Measurements from ENCODE around the gene CDC42EP5. TPM values are rescaled to one million over a fixed set of nuclear protein-coding genes. Genes with fewer than 3 reads are reported as not detected.

Gene CDC42EP5
- total RNA-seq, 1 experiment from 2014 or later, result 11.5 TPM

- TF ChIP-seq OVOL2 (CRISPR knock-in tag; IDR thresholded peaks at IDR 0.05; ENCODE audit: borderline replicate concordance) (no peak), ZNF263 (CRISPR knock-in tag; IDR thresholded peaks at IDR 0.05; ENCODE audit: low read depth) (no peak), FOXP4 (CRISPR knock-in tag; IDR thresholded peaks at IDR 0.05) (no peak), E2F1 (CRISPR knock-in tag; IDR thresholded peaks at IDR 0.05) (no peak), NR3C1 (CRISPR knock-in tag; conservative IDR thresholded peaks at IDR 0.05; ENCODE audit: low read depth) (no peak)
These were observed 12.8 kb upstream of the CDC42EP5 start (continued) for GRCh38 chr19:54485851-54486250.

DNA sequence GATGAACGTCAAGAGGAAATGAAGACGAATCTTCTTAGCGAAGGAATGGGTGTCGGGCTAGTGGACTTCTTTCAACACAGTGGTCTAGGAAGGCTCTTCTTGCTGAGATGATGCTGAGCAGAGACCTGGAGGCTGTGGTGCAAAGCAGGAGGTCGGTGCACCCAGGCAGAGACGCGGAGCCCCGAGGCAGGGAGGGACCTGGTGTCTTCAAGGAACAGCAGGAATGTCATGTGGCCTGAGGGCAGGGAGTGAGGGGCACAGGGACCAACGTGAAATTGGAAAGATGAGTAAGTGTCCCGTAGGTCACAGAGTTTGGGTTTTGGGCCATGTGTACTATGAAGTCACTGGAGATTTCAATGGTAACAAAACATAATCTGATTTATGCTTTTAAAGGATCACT, 11.4 kb upstream of the CDC42EP5 start:
- ChIA-PET CTCF (interaction anchor here (0.7 kb wide), 1 partner anchor 972 kb away, joined by 3 read pairs; no protein-coding TSS in a partner anchor), POLR2A (no interaction called here)
- ATAC-seq, result no peak
- Mint-ChIP-seq H3K36me3 (no peaks in the 10 kb centered on the region), H3K9me3 (peaks cover 4% of the 10 kb centered on the region; the same call in 1 of the 2 replicates), H3K27me3 (ENCODE audit: low read depth) (peaks cover 24% of the 10 kb centered on the region), H3K27ac (no peak overlapping the region), H3K4me3 (no peak overlapping the region), H3K4me1 (peaks cover 5% of the 10 kb centered on the region)
- no peak for DNase-seq (ENCODE audit: low spot score)
- TF ChIP-seq E2F4 (CRISPR knock-in tag; IDR thresholded peaks at IDR 0.05; ENCODE audit: borderline replicate concordance, low read depth) (no peak), MLX (CRISPR knock-in tag; IDR thresholded peaks at IDR 0.05) (no peak), ZBTB21 (CRISPR knock-in tag; IDR thresholded peaks at IDR 0.05; ENCODE audit: borderline replicate concordance) (no peak), ZNF416 (CRISPR knock-in tag; IDR thresholded peaks at IDR 0.05) (no peak), ZNF281 (CRISPR knock-in tag; IDR thresholded peaks at IDR 0.05) (no peak)

GRCh38 chr19:54482889-54483288, 9.8 kb upstream of the CDC42EP5 start:
- no peak for TF ChIP-seq SMAD3 (CRISPR knock-in tag; IDR thresholded peaks at IDR 0.05; ENCODE audit: borderline replicate concordance)
- no peak for TF ChIP-seq IRF1 (CRISPR knock-in tag; IDR thresholded peaks at IDR 0.05)
- TF ChIP-seq, protein P1, sequence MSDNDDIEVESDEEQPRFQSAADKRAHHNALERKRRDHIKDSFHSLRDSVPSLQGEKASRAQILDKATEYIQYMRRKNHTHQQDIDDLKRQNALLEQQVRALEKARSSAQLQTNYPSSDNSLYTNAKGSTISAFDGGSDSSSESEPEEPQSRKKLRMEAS (CRISPR knock-in tag; IDR thresholded peaks at IDR 0.05), result no peak
- no peak for TF ChIP-seq NR3C1 (CRISPR knock-in tag; conservative IDR thresholded peaks at IDR 0.05; ENCODE audit: low read depth)
- TF ChIP-seq, protein P2, sequence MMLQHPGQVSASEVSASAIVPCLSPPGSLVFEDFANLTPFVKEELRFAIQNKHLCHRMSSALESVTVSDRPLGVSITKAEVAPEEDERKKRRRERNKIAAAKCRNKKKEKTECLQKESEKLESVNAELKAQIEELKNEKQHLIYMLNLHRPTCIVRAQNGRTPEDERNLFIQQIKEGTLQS (CRISPR knock-in tag; conservative IDR thresholded peaks at IDR 0.05), result no peak
- TF ChIP-seq EMX1 (CRISPR knock-in tag; IDR thresholded peaks at IDR 0.05), result no peak
- TF ChIP-seq ZSCAN18 (CRISPR knock-in tag; IDR thresholded peaks at IDR 0.05), result no peak
- Mint-ChIP-seq H3K27me3 (ENCODE audit: low read depth) (peaks cover 27% of the 10 kb centered on the region), H3K9me3 (no peaks in the 10 kb centered on the region)

More at GRCh38 chr19:54482889-54483288, 9.8 kb upstream of the CDC42EP5 start:
- H3K27ac Mint-ChIP-seq, result no peak overlapping the region
- DNase-seq (ENCODE audit: low spot score) (no peak), ATAC-seq (no peak)
- H3K36me3 Mint-ChIP-seq, result no peaks in the 10 kb centered on the region
- no peak overlapping the region for H3K4me3 Mint-ChIP-seq
- ChIA-PET POLR2A (no interaction called here), CTCF (no interaction called here)
- H3K4me1 Mint-ChIP-seq, result peaks cover 9% of the 10 kb centered on the region
